ENCODE measurements around the gene CD164L2.

CD164L2 gene

DNA sequence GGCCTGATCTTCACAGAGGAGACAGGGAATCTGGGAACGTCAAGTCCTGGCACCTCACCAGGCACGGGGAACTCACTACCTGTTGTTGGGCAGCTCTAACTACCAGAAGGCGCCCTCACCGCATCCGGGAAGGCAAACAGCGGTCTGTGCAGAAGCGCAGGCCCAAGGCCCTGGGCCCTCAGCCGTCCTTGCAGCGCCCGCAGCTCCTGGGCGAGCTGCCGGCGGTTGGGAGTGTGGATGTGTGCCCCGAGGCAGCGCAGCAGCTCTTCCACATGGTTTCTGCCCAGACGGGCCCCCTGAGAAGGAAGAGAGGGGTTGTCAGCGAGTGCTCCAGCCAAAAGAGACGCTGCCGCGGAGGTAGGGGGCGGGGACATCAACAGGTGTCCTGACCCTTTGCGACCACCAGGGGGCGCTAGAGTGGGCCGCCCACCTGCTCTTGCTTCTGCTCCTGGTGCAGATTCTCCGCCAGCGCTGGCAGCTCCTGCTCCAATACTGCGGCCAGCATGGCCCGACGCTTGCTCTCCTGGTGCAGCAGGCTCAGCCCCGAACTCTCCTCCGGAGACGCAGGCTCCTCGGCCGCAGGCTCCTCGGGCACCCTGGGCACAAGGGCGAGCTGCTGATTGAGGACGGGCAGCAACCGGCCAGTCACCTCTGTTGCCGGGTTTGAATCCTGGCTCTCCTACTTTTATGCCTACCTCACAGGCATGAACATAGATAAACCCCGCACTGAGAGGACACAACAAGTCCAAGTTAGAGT is 25.7 kb downstream of the CD164L2 start:
- Histone ChIP-seq H4K20me1 (ENCODE audit: insufficient read depth, low read length, poor library complexity, severe bottlenecking) (no peaks in the 10 kb centered on the region), H3K9me3 (ENCODE audit: insufficient read depth, low read depth, low read length) (no peaks in the 10 kb centered on the region), H3K4me1 (ENCODE audit: insufficient read depth, low read length, poor library complexity, severe bottlenecking) (no peaks in the 10 kb centered on the region), H3K9me2 (replicated peaks; ENCODE audit: low read depth, low read length) (no peaks in the 10 kb centered on the region), H3K79me2 (ENCODE audit: insufficient read depth, low read length) (no peaks in the 10 kb centered on the region), H3K27me3 (ENCODE audit: insufficient read depth, low read length, poor library complexity, severe bottlenecking) (no peaks in the 10 kb centered on the region), H3K4me3 (ENCODE audit: low read length, poor library complexity, severe bottlenecking) (peak overlapping the region; percentile 65), H3K4me2 (ENCODE audit: low read depth, low read length, poor library complexity, severe bottlenecking) (peak overlapping the region; percentile 67), H3F3A (ENCODE audit: low read depth) (no peaks in the 10 kb centered on the region), H2AFZ (ENCODE audit: low read length) (peak overlapping the region; percentile 77; the same call in 1 of the 2 replicates), H3K36me3 (ENCODE audit: insufficient read depth, low read length) (no peaks in the 10 kb centered on the region), H3K9ac (ENCODE audit: low read depth, low read length, poor library complexity, severe bottlenecking) (peak overlapping the region; percentile 64)
- no peak for TF ChIP-seq EZH2phosphoT487 (IDR thresholded peaks at IDR 0.05; ENCODE audit: borderline replicate concordance)
- TF ChIP-seq, protein P1, sequence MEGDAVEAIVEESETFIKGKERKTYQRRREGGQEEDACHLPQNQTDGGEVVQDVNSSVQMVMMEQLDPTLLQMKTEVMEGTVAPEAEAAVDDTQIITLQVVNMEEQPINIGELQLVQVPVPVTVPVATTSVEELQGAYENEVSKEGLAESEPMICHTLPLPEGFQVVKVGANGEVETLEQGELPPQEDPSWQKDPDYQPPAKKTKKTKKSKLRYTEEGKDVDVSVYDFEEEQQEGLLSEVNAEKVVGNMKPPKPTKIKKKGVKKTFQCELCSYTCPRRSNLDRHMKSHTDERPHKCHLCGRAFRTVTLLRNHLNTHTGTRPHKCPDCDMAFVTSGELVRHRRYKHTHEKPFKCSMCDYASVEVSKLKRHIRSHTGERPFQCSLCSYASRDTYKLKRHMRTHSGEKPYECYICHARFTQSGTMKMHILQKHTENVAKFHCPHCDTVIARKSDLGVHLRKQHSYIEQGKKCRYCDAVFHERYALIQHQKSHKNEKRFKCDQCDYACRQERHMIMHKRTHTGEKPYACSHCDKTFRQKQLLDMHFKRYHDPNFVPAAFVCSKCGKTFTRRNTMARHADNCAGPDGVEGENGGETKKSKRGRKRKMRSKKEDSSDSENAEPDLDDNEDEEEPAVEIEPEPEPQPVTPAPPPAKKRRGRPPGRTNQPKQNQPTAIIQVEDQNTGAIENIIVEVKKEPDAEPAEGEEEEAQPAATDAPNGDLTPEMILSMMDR (conservative IDR thresholded peaks at IDR 0.05; ENCODE audit: low read length): peak; percentile 89

DNA sequence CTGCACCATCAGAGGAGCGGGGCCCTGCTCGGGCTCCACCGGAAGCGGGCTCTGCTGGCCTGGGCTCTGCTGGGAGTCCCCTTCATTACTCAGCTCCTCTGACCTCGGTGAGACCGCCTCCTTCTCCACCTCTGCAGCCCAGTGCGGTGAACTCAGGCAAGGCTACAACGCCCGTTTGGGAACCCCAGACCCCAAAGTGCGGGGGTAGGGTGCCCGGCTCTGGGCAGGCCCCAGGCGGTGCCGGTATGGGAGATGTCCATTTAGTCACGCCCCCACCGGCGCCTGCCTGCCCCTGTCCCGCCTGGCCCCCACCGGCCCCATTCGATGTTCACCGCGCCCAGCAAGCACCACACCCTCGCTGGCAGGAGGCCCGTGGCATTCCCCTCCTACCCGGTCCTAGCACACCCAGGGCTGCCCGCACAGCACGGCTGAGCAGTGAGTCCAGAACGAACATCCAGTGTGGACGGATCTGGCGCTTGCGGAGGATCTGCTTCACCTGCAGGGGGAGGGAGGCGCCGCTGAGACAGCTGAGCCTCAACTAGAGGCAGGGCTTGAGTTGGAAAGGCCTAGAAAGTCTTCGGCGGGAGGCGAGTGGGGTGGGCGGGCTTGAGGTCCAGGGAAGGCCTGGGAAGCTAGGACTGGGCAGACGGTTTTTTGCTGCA is 26.4 kb downstream of the CD164L2 start:
- Histone ChIP-seq H3K9ac (ENCODE audit: low read depth, low read length, poor library complexity, severe bottlenecking) (peak overlapping the region; percentile 64), H3F3A (ENCODE audit: low read depth) (no peaks in the 10 kb centered on the region), H3K27me3 (ENCODE audit: insufficient read depth, low read length, poor library complexity, severe bottlenecking) (no peaks in the 10 kb centered on the region), H3K36me3 (ENCODE audit: insufficient read depth, low read length) (no peaks in the 10 kb centered on the region), H3K4me1 (ENCODE audit: insufficient read depth, low read length, poor library complexity, severe bottlenecking) (no peaks in the 10 kb centered on the region), H4K20me1 (ENCODE audit: insufficient read depth, low read length, poor library complexity, severe bottlenecking) (no peaks in the 10 kb centered on the region), H3K4me3 (ENCODE audit: low read length, poor library complexity, severe bottlenecking) (peak overlapping the region; percentile 65), H3K9me3 (ENCODE audit: insufficient read depth, low read depth, low read length) (no peaks in the 10 kb centered on the region), H3K79me2 (ENCODE audit: insufficient read depth, low read length) (no peaks in the 10 kb centered on the region), H2AFZ (ENCODE audit: low read length) (peak overlapping the region; percentile 77; the same call in 1 of the 2 replicates), H3K9me2 (replicated peaks; ENCODE audit: low read depth, low read length) (no peaks in the 10 kb centered on the region), H3K4me2 (ENCODE audit: low read depth, low read length, poor library complexity, severe bottlenecking) (peak overlapping the region; percentile 67)
- TF ChIP-seq, protein P1 (conservative IDR thresholded peaks at IDR 0.05; ENCODE audit: low read length): no peak
- no peak for TF ChIP-seq EZH2phosphoT487 (IDR thresholded peaks at IDR 0.05; ENCODE audit: borderline replicate concordance)

DNA sequence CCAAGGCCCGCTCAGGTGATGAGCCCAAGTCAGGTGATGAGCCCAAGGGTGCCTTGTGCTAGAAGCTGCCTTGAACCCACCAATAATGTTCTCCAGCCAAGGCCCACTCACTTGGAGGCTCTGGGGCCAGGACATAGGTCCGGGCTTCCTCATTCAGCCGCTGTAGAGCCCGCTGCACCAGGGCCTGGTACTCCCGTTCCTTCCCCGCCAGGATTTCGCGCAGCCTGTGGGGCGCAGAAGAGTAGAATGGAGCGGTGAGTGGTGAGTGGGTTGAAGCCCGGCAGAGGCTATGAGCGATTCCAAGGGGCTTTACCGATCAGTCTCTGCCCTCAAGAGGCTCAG is 26.9 kb downstream of the CD164L2 start:
- Histone ChIP-seq H3K27me3 (ENCODE audit: insufficient read depth, low read length, poor library complexity, severe bottlenecking) (no peaks in the 10 kb centered on the region), H3K4me3 (ENCODE audit: low read length, poor library complexity, severe bottlenecking) (no peak overlapping the region), H3F3A (ENCODE audit: low read depth) (no peaks in the 10 kb centered on the region), H3K9me3 (ENCODE audit: insufficient read depth, low read depth, low read length) (no peaks in the 10 kb centered on the region), H3K36me3 (ENCODE audit: insufficient read depth, low read length) (no peaks in the 10 kb centered on the region), H4K20me1 (ENCODE audit: insufficient read depth, low read length, poor library complexity, severe bottlenecking) (no peaks in the 10 kb centered on the region), H3K4me2 (ENCODE audit: low read depth, low read length, poor library complexity, severe bottlenecking) (no peak overlapping the region), H3K9me2 (replicated peaks; ENCODE audit: low read depth, low read length) (no peaks in the 10 kb centered on the region), H3K79me2 (ENCODE audit: insufficient read depth, low read length) (no peaks in the 10 kb centered on the region), H3K9ac (ENCODE audit: low read depth, low read length, poor library complexity, severe bottlenecking) (no peak overlapping the region), H3K4me1 (ENCODE audit: insufficient read depth, low read length, poor library complexity, severe bottlenecking) (no peaks in the 10 kb centered on the region), H2AFZ (ENCODE audit: low read length) (no peak overlapping the region)
- no peak for TF ChIP-seq EZH2phosphoT487 (IDR thresholded peaks at IDR 0.05; ENCODE audit: borderline replicate concordance)
- TF ChIP-seq, protein P1 (conservative IDR thresholded peaks at IDR 0.05; ENCODE audit: low read length): no peak

Data from Loucy (cell line).